Kidney (tissue), 14 donors: Measurements from ENCODE around the gene DHRS7. TPM values are rescaled to one million over a fixed set of nuclear protein-coding genes. Genes with fewer than 3 reads are reported as not detected.

Experiments
- DNase-seq, 5 donors: peaks; one replicate each; pipeline ENCODE4 v3.0.0-alpha.2; 2013 to 2020
- FAIRE-seq: peaks from 2 replicates; lab custom pipeline; 2012; peaks lifted over from hg19 to GRCh38; lab: Jason Lieb, UNC
- H3K27ac ChIP-seq, 2 donors: one replicate each; pipeline ENCODE4 v1.7.0; 2013; ENCODE audit warnings: low read depth in 2 of 2, low read length in 2 of 2, inconsistent platforms in 1 of 2
- H3K27me3 ChIP-seq: one replicate; pipeline ENCODE4 v1.7.1; 2013; ENCODE audit warnings: low read length, inconsistent platforms; ENCODE audit not compliant: control insufficient read depth, insufficient read depth
- H3K36me3 ChIP-seq, 3 donors: one replicate each; pipeline versions ENCODE4 v1.7.0 to v1.7.1; 2013; ENCODE audit warnings: low read length in 3 of 3, control low read depth in 1 of 3, inconsistent platforms in 1 of 3; ENCODE audit not compliant: insufficient read depth in 3 of 3, control insufficient read depth in 2 of 3
- H3K4me1 ChIP-seq, 3 donors: one replicate each; pipeline versions ENCODE4 v1.7.0 to v1.7.1; 2013; ENCODE audit warnings: low read length in 3 of 3, inconsistent platforms in 1 of 3, low read depth in 1 of 3; ENCODE audit not compliant: control insufficient read depth in 2 of 3, insufficient read depth in 2 of 3
- H3K4me3 ChIP-seq, 3 donors: one replicate each; pipeline versions ENCODE4 v1.7.0 to v1.8.1; 2013; ENCODE audit warnings: low read length in 3 of 3, control low read depth in 1 of 3, inconsistent platforms in 1 of 3
- H3K9ac ChIP-seq, 3 donors: one replicate each; pipeline versions ENCODE4 v1.7.0 to v1.7.1; 2013; ENCODE audit warnings: low read length in 3 of 3, control low read depth in 1 of 3, inconsistent platforms in 1 of 3
- H3K9me3 ChIP-seq, 3 donors: one replicate each; pipeline versions ENCODE4 v1.7.0 to v1.7.1; 2013; ENCODE audit warnings: low read length in 3 of 3, control low read depth in 1 of 3, inconsistent platforms in 1 of 3; ENCODE audit not compliant: control insufficient read depth in 2 of 3, insufficient read depth in 1 of 3
- intact Hi-C: fragments of 100-400 bp; cut with DNase I; formaldehyde crosslinking; loops from one replicate; pipeline ENCODE4 v1.11.1; 2022
- polyA plus RNA-seq: library from polyadenylated mRNA; stranded (reverse); fragments of 350-450 nt; fragmentation: Illumina TruSeq; extraction: RNeasy Lipid Tissue Mini Kit (QIAGEN cat#74804); gene quantifications from one replicate; pipeline ENCODE4 v1.2.3, GENCODE V29; 2014; ENCODE audit warnings: low read depth, low replicate concordance; ENCODE audit not compliant: insufficient read depth
- total RNA-seq: library from RNA; stranded (reverse); fragmentation: NEBNext Ultra II Directional; extraction: Animal tissue kit (Norgen Biotek cat#: 25700); gene quantifications from one replicate; pipeline ENCODE4 v1.2.1, GENCODE V29; 2021
- TF ChIP-seq, protein P1 (sequence below): IDR thresholded peaks from 3 replicates; pipeline ENCODE4 v1.5.1; 2012; ENCODE audit warnings: mild to moderate bottlenecking, moderate library complexity, borderline replicate concordance; ENCODE audit not compliant: insufficient read depth; ENCODE audit errors: extremely low read depth
- donor health status: control.
- donor health status: control.
- donor health status: control.
- donor health status: control.
- donor health status: control.
- donor health status: DM: yes; HTN: yes; CAD: no.
- donor health status: Normal renal cell carcinoma (clear cell type).

Gene DHRS7
- total and polyA plus RNA-seq, 2 donors from 2014 or later = 93.7 to 128 TPM

GRCh38 chr14:60125918-60126317, 39.3 kb downstream of the DHRS7 start:
- DNase-seq (no peak), FAIRE-seq (no peak)
- no peak overlapping the region for H3K27ac ChIP-seq
- peaks cover 21 to 33% (median 32%) of the 10 kb centered on the region in 3 donors for H3K36me3 ChIP-seq
- no peaks in the 10 kb centered on the region for H3K4me1 ChIP-seq
- H3K27me3 ChIP-seq = no peaks in the 10 kb centered on the region
- H3K4me3 ChIP-seq = no peak overlapping the region
- H3K9me3 ChIP-seq = no peaks in the 10 kb centered on the region
- no peak overlapping the region for H3K9ac ChIP-seq
- intact Hi-C loops = no loop called here
- TF ChIP-seq, protein P1, sequence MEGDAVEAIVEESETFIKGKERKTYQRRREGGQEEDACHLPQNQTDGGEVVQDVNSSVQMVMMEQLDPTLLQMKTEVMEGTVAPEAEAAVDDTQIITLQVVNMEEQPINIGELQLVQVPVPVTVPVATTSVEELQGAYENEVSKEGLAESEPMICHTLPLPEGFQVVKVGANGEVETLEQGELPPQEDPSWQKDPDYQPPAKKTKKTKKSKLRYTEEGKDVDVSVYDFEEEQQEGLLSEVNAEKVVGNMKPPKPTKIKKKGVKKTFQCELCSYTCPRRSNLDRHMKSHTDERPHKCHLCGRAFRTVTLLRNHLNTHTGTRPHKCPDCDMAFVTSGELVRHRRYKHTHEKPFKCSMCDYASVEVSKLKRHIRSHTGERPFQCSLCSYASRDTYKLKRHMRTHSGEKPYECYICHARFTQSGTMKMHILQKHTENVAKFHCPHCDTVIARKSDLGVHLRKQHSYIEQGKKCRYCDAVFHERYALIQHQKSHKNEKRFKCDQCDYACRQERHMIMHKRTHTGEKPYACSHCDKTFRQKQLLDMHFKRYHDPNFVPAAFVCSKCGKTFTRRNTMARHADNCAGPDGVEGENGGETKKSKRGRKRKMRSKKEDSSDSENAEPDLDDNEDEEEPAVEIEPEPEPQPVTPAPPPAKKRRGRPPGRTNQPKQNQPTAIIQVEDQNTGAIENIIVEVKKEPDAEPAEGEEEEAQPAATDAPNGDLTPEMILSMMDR = no peak

DNA sequence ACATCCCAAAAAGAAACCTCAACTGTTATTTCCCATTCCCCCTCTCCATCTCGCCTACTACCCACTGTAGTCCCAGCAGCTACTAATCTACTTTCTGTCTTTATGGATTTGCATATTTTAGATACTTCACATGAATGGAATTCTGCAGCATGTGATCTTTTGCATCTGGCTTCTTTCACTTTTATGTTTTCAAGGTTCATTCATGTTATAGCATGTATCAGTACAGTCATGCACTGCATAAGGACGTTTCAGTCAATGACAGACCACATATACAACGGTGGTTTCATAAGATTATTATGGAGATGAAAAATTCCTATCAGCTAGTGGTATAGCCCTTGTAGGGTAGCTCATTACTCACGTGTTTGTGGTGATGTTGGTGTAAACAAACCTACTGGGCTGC, 49.0 kb downstream of the DHRS7 start:
- FAIRE-seq = no peak
- no peak overlapping the region for H3K4me3 ChIP-seq
- H3K9me3 ChIP-seq = no peaks in the 10 kb centered on the region
- H3K27ac ChIP-seq = no peak overlapping the region
- H3K4me1 ChIP-seq = no peaks in the 10 kb centered on the region
- peaks cover 14 to 32% (median 15%) of the 10 kb centered on the region in 3 donors for H3K36me3 ChIP-seq
- H3K27me3 ChIP-seq = no peaks in the 10 kb centered on the region
- TF ChIP-seq, protein P1 = no peak
- H3K9ac ChIP-seq = no peak overlapping the region
- DNase-seq = peak in 1 of 5 donors; percentile 23
- intact Hi-C loops = no loop called here

DNA sequence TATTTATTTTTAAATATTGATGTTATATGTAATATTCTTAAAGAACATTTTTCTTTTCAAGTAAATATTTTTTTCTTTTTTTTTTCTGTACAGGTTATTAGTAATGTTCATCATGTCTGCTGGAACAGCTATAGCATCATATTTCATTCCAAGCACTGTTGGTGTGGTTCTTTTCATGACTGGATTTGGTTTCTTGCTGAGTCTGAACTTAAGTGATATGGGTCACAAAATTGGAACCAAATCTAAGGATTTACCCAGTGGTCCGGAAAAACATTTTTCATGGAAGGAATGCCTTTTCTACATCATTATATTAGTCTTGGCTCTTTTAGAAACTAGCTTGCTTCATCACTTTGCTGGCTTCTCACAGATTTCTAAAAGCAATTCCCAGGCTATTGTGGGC, 50.3 kb downstream of the DHRS7 start:
- intact Hi-C loops = no loop called here
- Histone ChIP-seq H3K36me3 (peaks cover 14 to 26% (median 15%) of the 10 kb centered on the region in 3 donors), H3K27ac (no peak overlapping the region), H3K4me1 (no peaks in the 10 kb centered on the region), H3K9ac (no peak overlapping the region), H3K9me3 (no peaks in the 10 kb centered on the region), H3K27me3 (no peaks in the 10 kb centered on the region), H3K4me3 (no peak overlapping the region)
- FAIRE-seq = no peak
- TF ChIP-seq, protein P1 = no peak
- DNase-seq = no peak

GRCh38 chr14:60111732-60112131, 53.5 kb downstream of the DHRS7 start:
- no peaks in the 10 kb centered on the region for H3K4me1 ChIP-seq
- no peaks in the 10 kb centered on the region for H3K27me3 ChIP-seq
- H3K4me3 ChIP-seq = no peak overlapping the region
- no peak overlapping the region for H3K27ac ChIP-seq
- DNase-seq = no peak
- peak; percentile 63 for FAIRE-seq
- no peaks in the 10 kb centered on the region for H3K9me3 ChIP-seq
- intact Hi-C loops = no loop called here
- no peak overlapping the region for H3K9ac ChIP-seq
- TF ChIP-seq, protein P1 = no peak
- H3K36me3 ChIP-seq = peaks cover 5 to 9% (median 9%) of the 10 kb centered on the region in 3 donors
